ENCODE measurements around the gene NPFFR2.

GRCh38 chr4:72109364-72109763, 77.6 kb downstream of the NPFFR2 start:
- TF ChIP-seq CTCF (IDR thresholded peaks at IDR 0.05 in 2 of 3, conservative IDR thresholded peaks at IDR 0.05 in 1 of 3; ENCODE audit: borderline replicate concordance in 1 of 3, insufficient read depth in 1 of 3, low read depth in 2 of 3, low read length in 2 of 3) (no peak), POLR2A (IDR thresholded peaks at IDR 0.05; ENCODE audit: borderline replicate concordance, extremely low read depth, insufficient read depth, insufficient read length) (no peak), EGR1 (IDR thresholded peaks at IDR 0.05; ENCODE audit: low read depth) (no peak), EZH2 (IDR thresholded peaks at IDR 0.05) (no peak), POLR2AphosphoS5 (IDR thresholded peaks at IDR 0.05; ENCODE audit: low read depth, low read length) (no peak), SP1 (IDR thresholded peaks at IDR 0.05; ENCODE audit: low read depth) (no peak), YY1 (IDR thresholded peaks at IDR 0.05; ENCODE audit: extremely low read depth, insufficient replicate concordance, low read depth, low read length) (no peak), RAD21 (IDR thresholded peaks at IDR 0.05; ENCODE audit: low read depth) (no peak), SRF (IDR thresholded peaks at IDR 0.05; ENCODE audit: low read depth) (no peak), MAX (IDR thresholded peaks at IDR 0.05) (no peak)

All from HCT116 (cell line).